K562 (cell line): ENCODE results near the gene KAT2B. TPM values are rescaled to one million over a fixed set of nuclear protein-coding genes. Genes with fewer than 3 reads are reported as not detected.

ENCODE experiments used
- ARID3A ChIP-seq: IDR thresholded peaks from 2 replicates; pipeline ENCODE4 v1.6.1; 2012; ENCODE audit warnings: low read depth, low read length, improper control_type of control experiment, borderline replicate concordance
- MTF1 ChIP-seq: fragments of 250-450 bp; sonication (Bioruptor Pico); IDR thresholded peaks from 2 replicates; pipeline ENCODE4 v1.9.0; 2021; ENCODE audit warnings: moderate library complexity, mild to moderate bottlenecking, inconsistent platforms, borderline replicate concordance
- ZNF551 ChIP-seq: fragments of 250-450 bp; sonication (Bioruptor Pico); IDR thresholded peaks from 2 replicates; pipeline ENCODE4 v1.5.0; 2021; ENCODE audit warnings: mild to moderate bottlenecking, moderate library complexity
- ZNF609 ChIP-seq: sonication (generic); formaldehyde crosslinking; IDR thresholded peaks from 2 replicates; pipeline ENCODE4 v1.8.1; 2023; ENCODE audit warnings: missing genetic modification reagents, mild to moderate bottlenecking, borderline replicate concordance
- polyA plus RNA-seq, 8 experiments: library from polyadenylated mRNA; depleted of rRNA in 4 of 8; stranded (reverse) in 5 of 8; unstranded in 3 of 8; fragments of >200 nt; fragmentation: Nextera tagmentation in 2 of 8; fragmentation: Illumina TruSeq in 1 of 8; extraction: Ambion mirVana in 2 of 8; extraction: Trizol in 1 of 8; gene quantifications; 2 replicates each; pipeline versions ENCODE4 v1.2.1 to v1.2.3, GENCODE V29; 2011 to 2014; ENCODE audit warnings: inconsistent platforms in 1 of 8, missing spikeins in 1 of 8
- total RNA-seq, 7 experiments: library from RNA; depleted of rRNA in 6 of 7; stranded (reverse); fragments of >200 nt in 6 of 7; fragmentation: Illumina TruSeq in 2 of 7; extraction: Trizol in 2 of 7; gene quantifications; 2 replicates each; pipeline versions ENCODE4 v1.2.1 to v1.2.3, GENCODE V29; 2011 to 2021; ENCODE audit warnings: low replicate concordance in 1 of 7
- TF ChIP-seq, protein P1 (sequence below): fragments of 250-450 bp; sonication (Bioruptor Pico); IDR thresholded peaks from 2 replicates; pipeline ENCODE4 v1.4.0; 2020
- TF ChIP-seq, protein P2 (sequence below): sonication (generic); formaldehyde crosslinking; IDR thresholded peaks from 2 replicates; pipeline ENCODE4 v1.8.0; 2023; ENCODE audit warnings: missing genetic modification reagents, mild to moderate bottlenecking, borderline replicate concordance

The KAT2B gene
- total and polyA plus RNA-seq, 9 of the 15 experiments (the other 6 are each of a cell fraction or from before 2014, with no cell fraction given): 3.3 to 14.9 (median 12.2) TPM

GRCh38 chr3:20041197-20041780, 1.0 kb downstream of the KAT2B start (continued):
- TF ChIP-seq ZNF609 (CRISPR knock-in tag) (no peak), ZNF551 (CRISPR knock-in tag) (no peak), ARID3A (no peak), MTF1 (no peak)
- TF ChIP-seq, protein P1, sequence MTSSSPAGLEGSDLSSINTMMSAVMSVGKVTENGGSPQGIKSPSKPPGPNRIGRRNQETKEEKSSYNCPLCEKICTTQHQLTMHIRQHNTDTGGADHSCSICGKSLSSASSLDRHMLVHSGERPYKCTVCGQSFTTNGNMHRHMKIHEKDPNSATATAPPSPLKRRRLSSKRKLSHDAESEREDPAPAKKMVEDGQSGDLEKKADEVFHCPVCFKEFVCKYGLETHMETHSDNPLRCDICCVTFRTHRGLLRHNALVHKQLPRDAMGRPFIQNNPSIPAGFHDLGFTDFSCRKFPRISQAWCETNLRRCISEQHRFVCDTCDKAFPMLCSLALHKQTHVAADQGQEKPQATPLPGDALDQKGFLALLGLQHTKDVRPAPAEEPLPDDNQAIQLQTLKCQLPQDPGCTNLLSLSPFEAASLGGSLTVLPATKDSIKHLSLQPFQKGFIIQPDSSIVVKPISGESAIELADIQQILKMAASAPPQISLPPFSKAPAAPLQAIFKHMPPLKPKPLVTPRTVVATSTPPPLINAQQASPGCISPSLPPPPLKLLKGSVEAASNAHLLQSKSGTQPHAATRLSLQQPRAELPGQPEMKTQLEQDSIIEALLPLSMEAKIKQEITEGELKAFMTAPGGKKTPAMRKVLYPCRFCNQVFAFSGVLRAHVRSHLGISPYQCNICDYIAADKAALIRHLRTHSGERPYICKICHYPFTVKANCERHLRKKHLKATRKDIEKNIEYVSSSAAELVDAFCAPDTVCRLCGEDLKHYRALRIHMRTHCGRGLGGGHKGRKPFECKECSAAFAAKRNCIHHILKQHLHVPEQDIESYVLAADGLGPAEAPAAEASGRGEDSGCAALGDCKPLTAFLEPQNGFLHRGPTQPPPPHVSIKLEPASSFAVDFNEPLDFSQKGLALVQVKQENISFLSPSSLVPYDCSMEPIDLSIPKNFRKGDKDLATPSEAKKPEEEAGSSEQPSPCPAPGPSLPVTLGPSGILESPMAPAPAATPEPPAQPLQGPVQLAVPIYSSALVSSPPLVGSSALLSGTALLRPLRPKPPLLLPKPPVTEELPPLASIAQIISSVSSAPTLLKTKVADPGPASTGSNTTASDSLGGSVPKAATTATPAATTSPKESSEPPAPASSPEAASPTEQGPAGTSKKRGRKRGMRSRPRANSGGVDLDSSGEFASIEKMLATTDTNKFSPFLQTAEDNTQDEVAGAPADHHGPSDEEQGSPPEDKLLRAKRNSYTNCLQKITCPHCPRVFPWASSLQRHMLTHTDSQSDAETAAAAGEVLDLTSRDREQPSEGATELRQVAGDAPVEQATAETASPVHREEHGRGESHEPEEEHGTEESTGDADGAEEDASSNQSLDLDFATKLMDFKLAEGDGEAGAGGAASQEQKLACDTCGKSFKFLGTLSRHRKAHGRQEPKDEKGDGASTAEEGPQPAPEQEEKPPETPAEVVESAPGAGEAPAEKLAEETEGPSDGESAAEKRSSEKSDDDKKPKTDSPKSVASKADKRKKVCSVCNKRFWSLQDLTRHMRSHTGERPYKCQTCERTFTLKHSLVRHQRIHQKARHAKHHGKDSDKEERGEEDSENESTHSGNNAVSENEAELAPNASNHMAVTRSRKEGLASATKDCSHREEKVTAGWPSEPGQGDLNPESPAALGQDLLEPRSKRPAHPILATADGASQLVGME (CRISPR knock-in tag): no peak; the same call in 1 of the 2 replicates
- TF ChIP-seq, protein P2, sequence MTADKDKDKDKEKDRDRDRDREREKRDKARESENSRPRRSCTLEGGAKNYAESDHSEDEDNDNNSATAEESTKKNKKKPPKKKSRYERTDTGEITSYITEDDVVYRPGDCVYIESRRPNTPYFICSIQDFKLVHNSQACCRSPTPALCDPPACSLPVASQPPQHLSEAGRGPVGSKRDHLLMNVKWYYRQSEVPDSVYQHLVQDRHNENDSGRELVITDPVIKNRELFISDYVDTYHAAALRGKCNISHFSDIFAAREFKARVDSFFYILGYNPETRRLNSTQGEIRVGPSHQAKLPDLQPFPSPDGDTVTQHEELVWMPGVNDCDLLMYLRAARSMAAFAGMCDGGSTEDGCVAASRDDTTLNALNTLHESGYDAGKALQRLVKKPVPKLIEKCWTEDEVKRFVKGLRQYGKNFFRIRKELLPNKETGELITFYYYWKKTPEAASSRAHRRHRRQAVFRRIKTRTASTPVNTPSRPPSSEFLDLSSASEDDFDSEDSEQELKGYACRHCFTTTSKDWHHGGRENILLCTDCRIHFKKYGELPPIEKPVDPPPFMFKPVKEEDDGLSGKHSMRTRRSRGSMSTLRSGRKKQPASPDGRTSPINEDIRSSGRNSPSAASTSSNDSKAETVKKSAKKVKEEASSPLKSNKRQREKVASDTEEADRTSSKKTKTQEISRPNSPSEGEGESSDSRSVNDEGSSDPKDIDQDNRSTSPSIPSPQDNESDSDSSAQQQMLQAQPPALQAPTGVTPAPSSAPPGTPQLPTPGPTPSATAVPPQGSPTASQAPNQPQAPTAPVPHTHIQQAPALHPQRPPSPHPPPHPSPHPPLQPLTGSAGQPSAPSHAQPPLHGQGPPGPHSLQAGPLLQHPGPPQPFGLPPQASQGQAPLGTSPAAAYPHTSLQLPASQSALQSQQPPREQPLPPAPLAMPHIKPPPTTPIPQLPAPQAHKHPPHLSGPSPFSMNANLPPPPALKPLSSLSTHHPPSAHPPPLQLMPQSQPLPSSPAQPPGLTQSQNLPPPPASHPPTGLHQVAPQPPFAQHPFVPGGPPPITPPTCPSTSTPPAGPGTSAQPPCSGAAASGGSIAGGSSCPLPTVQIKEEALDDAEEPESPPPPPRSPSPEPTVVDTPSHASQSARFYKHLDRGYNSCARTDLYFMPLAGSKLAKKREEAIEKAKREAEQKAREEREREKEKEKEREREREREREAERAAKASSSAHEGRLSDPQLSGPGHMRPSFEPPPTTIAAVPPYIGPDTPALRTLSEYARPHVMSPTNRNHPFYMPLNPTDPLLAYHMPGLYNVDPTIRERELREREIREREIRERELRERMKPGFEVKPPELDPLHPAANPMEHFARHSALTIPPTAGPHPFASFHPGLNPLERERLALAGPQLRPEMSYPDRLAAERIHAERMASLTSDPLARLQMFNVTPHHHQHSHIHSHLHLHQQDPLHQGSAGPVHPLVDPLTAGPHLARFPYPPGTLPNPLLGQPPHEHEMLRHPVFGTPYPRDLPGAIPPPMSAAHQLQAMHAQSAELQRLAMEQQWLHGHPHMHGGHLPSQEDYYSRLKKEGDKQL (CRISPR knock-in tag): no peak
